NCI-H2107 (cell line): ENCODE measurements around the gene SDF2.
"Not testable (repeated sequence)": the region's sequence is repeated elsewhere in the genome, so short reads cannot be mapped to it uniquely, and the experiment has no call there.

Experiments
- DNase-seq: peaks from one replicate; lab custom pipeline; 2025; lab: John Stamatoyannopoulos, UW

The SDF2 gene

GRCh38 chr17:28626818-28627217 is 34.9 kb downstream of the SDF2 start:
- no peak for DNase-seq

DNA sequence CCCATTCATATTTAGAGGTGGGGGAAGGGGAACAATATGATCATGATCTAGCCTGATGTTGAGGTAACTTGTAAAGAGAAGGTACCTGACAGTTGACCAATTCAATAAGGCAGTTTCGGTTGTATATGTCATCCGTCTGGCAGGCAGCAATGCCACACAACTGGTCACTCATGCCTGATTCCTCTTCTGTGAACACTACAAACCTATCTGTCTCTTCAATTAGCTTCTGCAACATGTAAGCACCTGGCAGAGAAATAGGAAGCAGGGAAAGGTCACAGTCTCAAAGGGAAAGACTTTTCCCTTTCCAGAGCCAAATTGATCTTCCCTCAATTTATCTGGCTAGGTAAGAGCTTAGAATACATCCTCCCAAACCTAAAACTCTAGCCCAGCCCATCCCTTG is 37.6 kb downstream of the SDF2 start:
- DNase-seq = no peak

- no peak for DNase-seq
Measured at GRCh38 chr17:28623696-28624095, 38.0 kb downstream of the SDF2 start.

GRCh38 chr17:28622186-28622585 is 39.5 kb downstream of the SDF2 start:
- DNase-seq = no peak

- DNase-seq = no peak
Measured at GRCh38 chr17:28620010-28620409, 41.7 kb downstream of the SDF2 start.

GRCh38 chr17:28618464-28618863 is 43.2 kb downstream of the SDF2 start:
- DNase-seq = no peak

DNA sequence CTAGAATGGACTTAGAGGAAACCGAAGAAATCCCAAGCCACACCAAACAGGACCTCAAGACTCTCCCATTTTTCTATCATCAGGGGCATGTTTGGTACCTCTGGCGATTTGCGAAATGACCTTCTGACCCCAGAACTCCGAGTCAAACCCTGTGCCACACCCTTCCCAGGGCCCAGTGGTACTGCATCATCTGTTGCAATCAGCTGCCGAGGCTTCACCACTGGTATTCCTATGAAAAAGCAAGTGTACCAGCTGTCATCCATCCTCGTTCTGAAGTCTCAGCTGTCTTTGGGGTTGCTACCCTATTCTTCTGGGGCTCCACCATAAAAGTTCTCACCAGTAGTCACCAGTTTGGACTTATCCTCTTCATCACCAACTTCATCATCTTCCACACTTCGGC is 45.4 kb downstream of the SDF2 start:
- DNase-seq = no peak

- DNase-seq = no peak
Measured at GRCh38 chr17:28615260-28615940, 46.3 kb downstream of the SDF2 start.

GRCh38 chr17:28613931-28614381 is 47.8 kb downstream of the SDF2 start, which contains the start of gene RSKR:
RSKR (minus strand) TSS chr17:28614185; CDS start chr17:28614161, 24 bp downstream.
- DNase-seq = no peak

- no peak for DNase-seq
Measured at GRCh38 chr17:28612936-28613872, 48.5 kb downstream of the SDF2 start.

- DNase-seq = no peak
Measured at GRCh38 chr17:28612531-28612930, 49.2 kb downstream of the SDF2 start.

DNA sequence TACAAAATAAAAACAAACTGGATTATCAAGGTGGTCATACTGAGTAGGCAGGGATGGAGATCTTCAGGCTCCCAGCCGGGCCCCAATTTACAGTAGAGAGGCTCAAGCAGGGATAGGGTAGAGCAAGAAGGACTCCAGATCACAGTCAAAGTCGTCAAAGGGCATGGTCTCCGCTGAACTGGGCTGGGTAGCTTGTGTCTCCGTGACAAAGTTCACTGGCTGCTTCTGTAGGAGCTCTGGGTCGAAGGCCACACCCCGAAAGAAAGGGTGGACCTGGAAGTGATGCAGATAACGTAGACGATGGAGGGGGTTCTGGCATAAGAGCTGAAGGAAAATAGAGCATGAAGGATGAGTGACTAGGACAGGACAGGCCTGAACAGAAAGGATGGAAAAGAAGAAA is 51.3 kb downstream of the SDF2 start:
- DNase-seq = no peak

DNA sequence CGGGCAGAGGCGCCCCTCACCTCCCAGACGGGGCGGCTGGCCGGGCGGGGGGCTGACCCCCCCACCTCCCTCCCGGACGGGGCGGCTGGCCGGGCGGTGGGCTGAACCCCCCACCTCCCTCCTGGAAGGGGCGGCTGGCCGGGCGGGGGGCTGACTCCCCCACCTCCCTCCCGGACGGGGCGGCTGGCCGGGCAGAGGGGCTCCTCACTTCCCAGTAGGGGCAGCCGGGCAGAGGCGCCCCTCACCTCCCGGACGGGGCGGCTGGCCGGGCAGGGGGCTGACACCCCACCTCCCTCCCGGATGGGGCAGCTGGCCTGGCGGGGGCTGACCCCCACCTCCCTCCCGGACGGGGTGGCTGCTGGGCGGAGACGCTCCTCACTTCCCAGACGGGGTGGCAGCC is 57.7 kb downstream of the SDF2 start:
- DNase-seq = not testable (repeated sequence)

DNA sequence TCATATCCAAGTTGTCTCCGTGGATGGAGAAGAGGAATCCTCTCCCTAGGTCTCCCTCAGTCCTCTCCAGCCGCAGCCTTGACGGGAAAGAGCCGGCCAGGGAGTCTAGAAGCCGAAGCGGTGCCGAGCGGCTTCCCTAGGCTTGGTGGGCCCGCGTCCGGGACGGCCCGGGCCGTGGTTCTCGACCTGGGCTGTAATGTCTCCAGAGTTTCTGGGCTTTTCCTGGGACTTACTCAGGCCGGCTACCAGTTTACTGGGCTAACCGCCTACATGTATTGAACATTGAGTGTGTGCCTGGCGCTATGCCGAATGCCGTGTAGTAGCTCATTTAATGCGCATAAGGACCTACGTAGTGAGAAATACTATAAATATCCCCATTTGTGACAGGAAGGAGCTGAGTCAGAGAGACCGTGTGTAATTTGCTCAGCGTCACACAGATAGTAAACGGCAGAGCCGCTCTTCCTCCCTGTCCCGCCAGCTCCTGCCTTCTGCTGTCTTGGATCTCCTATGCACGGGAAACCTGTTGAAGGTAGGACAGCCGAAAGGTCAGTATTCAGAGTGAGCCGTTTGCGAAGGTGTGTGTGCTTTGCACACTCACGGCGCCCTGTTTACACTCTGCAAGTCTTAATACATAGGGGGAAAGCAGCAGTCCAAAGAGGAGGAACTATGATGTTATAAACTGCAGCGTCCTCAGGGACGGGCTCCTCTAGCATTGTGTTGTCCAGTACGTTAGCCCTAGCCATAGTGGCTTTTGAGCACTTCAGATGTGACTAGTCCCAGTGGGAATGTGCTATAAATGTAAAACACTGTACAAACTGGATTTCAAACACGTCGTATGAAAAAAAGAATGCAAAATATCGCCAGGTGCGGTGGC is 62.2 kb downstream of the SDF2 start:
- DNase-seq = peak; percentile 40

DNA sequence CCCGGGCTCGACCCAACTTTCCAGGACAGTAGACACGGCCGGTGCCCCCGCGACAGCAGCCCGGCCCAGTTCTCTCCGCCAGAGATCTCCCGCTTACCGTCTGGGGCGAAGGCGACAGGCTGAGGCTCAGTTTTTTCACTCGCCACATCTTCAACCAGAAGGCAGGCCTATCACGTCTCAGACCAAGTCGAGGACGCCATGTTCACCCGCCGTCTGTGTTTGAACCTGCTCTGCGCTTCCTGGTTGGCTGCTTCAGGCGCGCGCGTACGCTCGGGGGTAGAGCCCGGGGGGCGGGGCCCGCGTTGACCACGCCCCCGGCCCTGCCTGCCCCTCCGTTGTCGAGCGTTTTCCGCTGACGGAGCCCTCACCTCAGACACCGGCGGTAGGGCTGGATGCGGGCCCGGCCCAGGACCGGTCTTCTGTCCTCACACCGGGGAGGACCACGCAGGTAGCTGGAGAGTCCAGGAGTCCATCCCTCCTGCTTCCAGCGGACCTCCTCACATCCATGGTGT is 62.9 kb downstream of the SDF2 start, which contains the start of gene SPAG5:
TSS of gene SPAG5 (minus strand) at position 227 of the 512 bp plus-strand sequence. CDS start at position 148, 79 bp downstream.
- peak; percentile 87 for DNase-seq

- no peak for DNase-seq
Measured at GRCh38 chr17:28598389-28598788, 63.3 kb downstream of the SDF2 start.
